ENCODE data around the gene C11orf98.

C11orf98 gene

DNA sequence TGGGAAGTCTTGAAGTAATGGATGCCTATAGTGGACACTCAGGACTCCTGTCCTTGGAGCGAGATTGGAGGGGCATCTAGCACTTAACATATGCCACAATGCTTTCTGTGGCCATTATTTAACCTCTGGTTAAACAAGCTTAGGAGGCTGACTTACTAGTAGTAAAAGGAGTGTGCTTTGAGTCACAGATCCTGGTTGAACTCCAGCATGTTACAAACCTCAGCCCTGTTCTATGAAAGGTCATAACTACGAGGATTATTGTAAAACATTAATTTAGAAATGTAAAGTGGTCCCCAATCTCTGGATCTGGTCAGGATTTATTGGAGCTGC is 8.2 kb upstream of the C11orf98 start:
- DNase-seq (ENCODE audit: extremely low spot score) = no peak
- ChIA-PET CTCF (interaction anchor here (0.6 kb wide), 1 partner anchor 62 kb away, joined by 7 read pairs; no protein-coding TSS in a partner anchor), POLR2A (interaction anchor here (1.8 to 7.2 kb wide), 7 partner anchors 8 to 168 kb away, joined by 7 to 61 read pairs (median 23); partner anchors contain the start of genes C11orf98, CSKMT, GANAB and INTS5)
- TF ChIP-seq ZNF384 (IDR thresholded peaks at IDR 0.05) (0 out of 2 replicates have a peak, but pooled peaks have one; percentile 4), HDGF (IDR thresholded peaks at IDR 0.05; ENCODE audit: borderline replicate concordance) (no peak), FOXA1 (IDR thresholded peaks at IDR 0.05) (no peak), ELF4 (IDR thresholded peaks at IDR 0.05) (no peak), BHLHE40 (IDR thresholded peaks at IDR 0.05; ENCODE audit: borderline replicate concordance) (no peak), SP1 (IDR thresholded peaks at IDR 0.05) (no peak), LEF1 (IDR thresholded peaks at IDR 0.05; ENCODE audit: borderline replicate concordance) (no peak), TARDBP (IDR thresholded peaks at IDR 0.05) (no peak)

DNA sequence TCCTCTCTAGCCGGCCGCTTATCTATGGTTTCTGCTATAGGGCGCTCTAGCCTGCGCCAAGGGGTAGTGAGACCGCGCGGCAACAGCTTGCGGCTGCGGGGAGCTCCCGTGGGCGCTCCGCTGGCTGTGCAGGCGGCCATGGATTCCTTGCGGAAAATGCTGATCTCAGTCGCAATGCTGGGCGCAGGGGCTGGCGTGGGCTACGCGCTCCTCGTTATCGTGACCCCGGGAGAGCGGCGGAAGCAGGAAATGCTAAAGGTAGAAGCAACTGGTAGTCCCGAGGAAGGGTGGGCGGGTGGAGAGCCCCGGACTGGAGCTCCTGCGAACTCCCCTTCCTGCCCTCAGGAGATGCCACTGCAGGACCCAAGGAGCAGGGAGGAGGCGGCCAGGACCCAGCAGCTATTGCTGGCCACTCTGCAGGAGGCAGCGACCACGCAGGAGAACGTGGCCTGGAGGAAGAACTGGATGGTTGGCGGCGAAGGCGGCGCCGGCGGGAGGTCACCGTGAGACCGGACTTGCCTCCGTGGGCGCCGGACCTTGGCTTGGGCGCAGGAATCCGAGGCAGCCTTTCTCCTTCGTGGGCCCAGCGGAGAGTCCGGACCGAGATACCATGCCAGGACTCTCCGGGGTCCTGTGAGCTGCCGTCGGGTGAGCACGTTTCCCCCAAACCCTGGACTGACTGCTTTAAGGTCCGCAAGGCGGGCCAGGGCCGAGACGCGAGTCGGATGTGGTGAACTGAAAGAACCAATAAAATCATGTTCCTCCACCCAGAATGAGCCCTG is 6.8 kb upstream of the C11orf98 start, which contains the start of the genes LBHD1 and UQCC3:
LBHD1 (minus strand) TSS at position 660 of the 782 bp plus-strand sequence. CDS start 2,236 bp downstream, outside the sequence.
UQCC3 (plus strand) TSS at position 66 of the 782 bp plus-strand sequence; CDS start at position 139, 73 bp downstream.
- DNase-seq (ENCODE audit: extremely low spot score) = peak; percentile 62
- TF ChIP-seq LEF1 (IDR thresholded peaks at IDR 0.05; ENCODE audit: borderline replicate concordance) = no peak
- no peak for TF ChIP-seq SP1 (IDR thresholded peaks at IDR 0.05)
- TF ChIP-seq HDGF (IDR thresholded peaks at IDR 0.05; ENCODE audit: borderline replicate concordance) = no peak
- TF ChIP-seq ELF4 (IDR thresholded peaks at IDR 0.05) = peak; percentile 56
- no peak for TF ChIP-seq FOXK2 (IDR thresholded peaks at IDR 0.05)
- TF ChIP-seq L3MBTL2 (conservative IDR thresholded peaks at IDR 0.05) = peak; percentile 26; the same call in 1 of the 2 replicates
- no peak for TF ChIP-seq TARDBP (IDR thresholded peaks at IDR 0.05)
- TF ChIP-seq, protein P1, sequence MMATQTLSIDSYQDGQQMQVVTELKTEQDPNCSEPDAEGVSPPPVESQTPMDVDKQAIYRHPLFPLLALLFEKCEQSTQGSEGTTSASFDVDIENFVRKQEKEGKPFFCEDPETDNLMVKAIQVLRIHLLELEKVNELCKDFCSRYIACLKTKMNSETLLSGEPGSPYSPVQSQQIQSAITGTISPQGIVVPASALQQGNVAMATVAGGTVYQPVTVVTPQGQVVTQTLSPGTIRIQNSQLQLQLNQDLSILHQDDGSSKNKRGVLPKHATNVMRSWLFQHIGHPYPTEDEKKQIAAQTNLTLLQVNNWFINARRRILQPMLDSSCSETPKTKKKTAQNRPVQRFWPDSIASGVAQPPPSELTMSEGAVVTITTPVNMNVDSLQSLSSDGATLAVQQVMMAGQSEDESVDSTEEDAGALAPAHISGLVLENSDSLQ (IDR thresholded peaks at IDR 0.05) = no peak
- TF ChIP-seq ZNF384 (IDR thresholded peaks at IDR 0.05) = no peak
- TF ChIP-seq NFRKB (IDR thresholded peaks at IDR 0.05) = no peak
- TF ChIP-seq FOXA1 (IDR thresholded peaks at IDR 0.05) = no peak
- no peak for TF ChIP-seq BHLHE40 (IDR thresholded peaks at IDR 0.05; ENCODE audit: borderline replicate concordance)
- no peak for TF ChIP-seq SUZ12 (IDR thresholded peaks at IDR 0.05)
- no peak for TF ChIP-seq FOXM1 (IDR thresholded peaks at IDR 0.05; ENCODE audit: borderline replicate concordance)
- TF ChIP-seq CTBP1 (IDR thresholded peaks at IDR 0.05; ENCODE audit: borderline replicate concordance) = 0 out of 2 replicates have a peak, but pooled peaks have one; percentile 6
- no peak for TF ChIP-seq ARNT (IDR thresholded peaks at IDR 0.05)
- ChIA-PET POLR2A (interaction anchor here (0.7 to 7.2 kb wide), 44 partner anchors 9 to 276 kb away, joined by 3 to 61 read pairs (median 5); partner anchors contain the start of genes B3GAT3, BSCL2, EEF1G and GANAB), CTCF (interaction anchor here (0.5 to 2.1 kb wide), 4 partner anchors 9 to 211 kb away, joined by 3 to 13 read pairs (median 4); no protein-coding TSS in a partner anchor)

DNA sequence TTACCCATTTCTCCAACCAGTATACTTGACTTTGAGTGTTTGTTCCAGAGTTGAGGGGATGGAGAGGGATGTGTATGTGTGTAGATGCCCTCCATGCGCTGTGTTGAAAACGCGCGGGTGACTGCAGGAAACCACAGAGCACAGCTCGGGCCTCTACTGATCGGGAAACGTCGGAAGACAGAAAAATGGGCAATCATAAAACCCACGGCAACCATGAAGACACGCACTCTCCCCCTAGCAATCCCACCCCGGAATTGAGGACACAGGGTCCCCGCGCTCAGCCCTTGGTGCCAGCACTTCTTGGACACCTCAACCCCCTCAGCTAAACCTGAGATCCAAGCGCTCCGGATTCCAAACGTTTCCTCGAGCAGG is 6.2 kb upstream of the C11orf98 start:
- TF ChIP-seq HDGF (IDR thresholded peaks at IDR 0.05; ENCODE audit: borderline replicate concordance) = no peak
- TF ChIP-seq TARDBP (IDR thresholded peaks at IDR 0.05) = no peak
- TF ChIP-seq SUZ12 (IDR thresholded peaks at IDR 0.05) = no peak
- TF ChIP-seq CTBP1 (IDR thresholded peaks at IDR 0.05; ENCODE audit: borderline replicate concordance) = no peak
- no peak for TF ChIP-seq BHLHE40 (IDR thresholded peaks at IDR 0.05; ENCODE audit: borderline replicate concordance)
- TF ChIP-seq, protein P1 (IDR thresholded peaks at IDR 0.05) = no peak
- TF ChIP-seq FOXK2 (IDR thresholded peaks at IDR 0.05) = no peak
- no peak for TF ChIP-seq LEF1 (IDR thresholded peaks at IDR 0.05; ENCODE audit: borderline replicate concordance)
- TF ChIP-seq NFRKB (IDR thresholded peaks at IDR 0.05) = no peak
- TF ChIP-seq FOXA1 (IDR thresholded peaks at IDR 0.05) = no peak
- no peak for TF ChIP-seq FOXM1 (IDR thresholded peaks at IDR 0.05; ENCODE audit: borderline replicate concordance)
- no peak for TF ChIP-seq ELF4 (IDR thresholded peaks at IDR 0.05)
- no peak for TF ChIP-seq SP1 (IDR thresholded peaks at IDR 0.05)
- TF ChIP-seq ZNF384 (IDR thresholded peaks at IDR 0.05) = no peak
- no peak for TF ChIP-seq ARNT (IDR thresholded peaks at IDR 0.05)
- TF ChIP-seq L3MBTL2 (conservative IDR thresholded peaks at IDR 0.05) = no peak; the same call in 1 of the 2 replicates
- ChIA-PET CTCF (interaction anchor here (1.0 to 2.1 kb wide), 2 partner anchors 10 to 77 kb away, joined by 5 to 13 read pairs; no protein-coding TSS in a partner anchor), POLR2A (interaction anchor here (0.7 to 7.2 kb wide), 41 partner anchors 8 to 275 kb away, joined by 3 to 61 read pairs (median 6); partner anchors contain the start of genes B3GAT3, BSCL2, EEF1G and GANAB)
- DNase-seq (ENCODE audit: extremely low spot score) = no peak

DNA sequence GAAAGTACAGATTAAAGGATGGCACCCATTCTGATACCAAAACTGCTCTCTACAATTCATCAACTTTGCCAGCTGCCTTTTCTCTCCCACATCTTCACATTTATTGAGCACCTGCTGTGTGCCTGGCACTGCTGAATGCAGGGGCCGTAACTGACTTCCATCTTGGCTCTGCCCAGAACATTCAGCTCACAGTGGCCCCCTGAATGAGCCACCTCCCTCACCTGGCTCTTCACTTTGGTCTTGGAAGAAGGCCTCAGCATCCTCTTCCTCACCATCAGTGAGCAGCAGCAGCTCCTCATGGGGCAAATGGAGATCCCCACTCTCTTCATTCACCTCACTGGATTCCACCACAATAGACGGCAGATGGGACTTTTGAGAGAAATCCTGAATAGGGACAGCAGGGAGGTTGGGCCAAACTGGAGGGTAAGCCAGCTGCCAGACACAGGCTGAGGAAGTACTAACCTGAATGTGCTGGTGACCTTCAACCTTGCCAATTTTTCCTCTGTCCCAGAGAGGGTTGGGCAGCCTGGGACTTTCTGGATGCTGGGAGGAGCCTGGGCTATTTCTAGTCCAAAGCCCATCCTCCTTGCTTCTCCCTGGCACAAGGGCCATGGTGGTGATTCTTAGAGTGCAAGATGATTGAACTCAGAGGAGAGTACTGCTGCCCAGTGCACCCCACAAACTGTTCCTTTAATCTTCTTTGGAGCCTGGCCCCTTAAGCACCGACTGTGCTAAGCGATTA is 4.6 kb upstream of the C11orf98 start:
- POLR2A ChIA-PET = interaction anchor here (0.6 to 7.2 kb wide), 10 partner anchors 12 to 171 kb away, joined by 3 to 61 read pairs (median 17); partner anchors contain the start of genes HNRNPUL2, INTS5, LRRN4CL and TTC9C
- TF ChIP-seq ELF4 (IDR thresholded peaks at IDR 0.05) (no peak), TARDBP (IDR thresholded peaks at IDR 0.05) (no peak), ARNT (IDR thresholded peaks at IDR 0.05) (no peak), LEF1 (IDR thresholded peaks at IDR 0.05; ENCODE audit: borderline replicate concordance) (no peak), SUZ12 (IDR thresholded peaks at IDR 0.05) (no peak), BHLHE40 (IDR thresholded peaks at IDR 0.05; ENCODE audit: borderline replicate concordance) (no peak), ZNF384 (IDR thresholded peaks at IDR 0.05) (no peak), FOXK2 (IDR thresholded peaks at IDR 0.05) (no peak), NFRKB (IDR thresholded peaks at IDR 0.05) (no peak), FOXA1 (IDR thresholded peaks at IDR 0.05) (no peak)
- TF ChIP-seq, protein P1 (IDR thresholded peaks at IDR 0.05) = no peak
- no peak for DNase-seq (ENCODE audit: extremely low spot score)
- CTCF ChIA-PET = no interaction called here
